COR-L47 (cell line): ENCODE results near the gene DCP2.

Experiments
- DNase-seq: peaks from one replicate; lab custom pipeline; 2025; lab: John Stamatoyannopoulos, UW

The DCP2 gene

GRCh38 chr5:113047733-113048652, 71.4 kb downstream of the DCP2 start:
- no peak for DNase-seq

GRCh38 chr5:113048931-113049330, 72.3 kb downstream of the DCP2 start:
- no peak for DNase-seq

GRCh38 chr5:113050721-113051382, 74.3 kb downstream of the DCP2 start:
- no peak for DNase-seq

- DNase-seq: no peak
These were observed 75.6 kb downstream of the DCP2 start for GRCh38 chr5:113052041-113052795.

GRCh38 chr5:113053511-113053995, 77.0 kb downstream of the DCP2 start:
- no peak for DNase-seq

GRCh38 chr5:113054899-113055298, 78.3 kb downstream of the DCP2 start:
- DNase-seq: no peak

- no peak for DNase-seq
These were observed 80.4 kb downstream of the DCP2 start for GRCh38 chr5:113056988-113057387.

- DNase-seq: no peak
These were observed 81.0 kb downstream of the DCP2 start for GRCh38 chr5:113057557-113057984.

- DNase-seq: no peak
These were observed 81.7 kb downstream of the DCP2 start for GRCh38 chr5:113058269-113058668.

GRCh38 chr5:113058706-113059226, 82.2 kb downstream of the DCP2 start:
- DNase-seq: no peak

GRCh38 chr5:113059232-113060040, 82.8 kb downstream of the DCP2 start:
- peak; percentile 75 for DNase-seq

- no peak for DNase-seq
These were observed 83.9 kb downstream of the DCP2 start for GRCh38 chr5:113060408-113061025.

GRCh38 chr5:113061846-113062780, 85.5 kb downstream of the DCP2 start:
- DNase-seq: peak; percentile 75

GRCh38 chr5:113062869-113063508, 86.4 kb downstream of the DCP2 start:
- DNase-seq: no peak

- no peak for DNase-seq
These were observed 87.3 kb downstream of the DCP2 start for GRCh38 chr5:113063927-113064326.

- DNase-seq: no peak
These were observed 88.2 kb downstream of the DCP2 start for GRCh38 chr5:113064806-113065205.

- DNase-seq: no peak
These were observed 89.0 kb downstream of the DCP2 start for GRCh38 chr5:113065626-113066025.

GRCh38 chr5:113067635-113068344, 91.2 kb downstream of the DCP2 start:
- DNase-seq: no peak
